Adrenal gland (tissue), 12 donors: Measurements from ENCODE around the gene POLG2. TPM values are rescaled to one million over a fixed set of nuclear protein-coding genes. Genes with fewer than 3 reads are reported as not detected.
A peak's percentile ranks its signal among the peaks of the same experiment; 100 is the strongest.

Experiments
- DNase-seq, 7 donors: peaks; one replicate each; pipeline ENCODE4 v3.0.0-alpha.2; 2019 to 2020
- H3K27ac ChIP-seq, 5 donors: fragments of 200-600 bp; sonication (generic) in 4 of 5; 1 replicate in 3 of 5; 2 replicates in 2 of 5; pipeline versions ENCODE4 v1.5.1 to v1.8.0; 2016 to 2020; ENCODE audit warnings: mild to moderate bottlenecking in 1 of 5
- H3K27me3 ChIP-seq: fragments of 200-600 bp; 2 replicates; pipeline ENCODE4 v1.8.0; 2021
- H3K36me3 ChIP-seq, 2 donors: fragments of 200-600 bp; replicated peaks in 1 of 2; 1 replicate in 1 of 2; 2 replicates in 1 of 2; pipeline versions ENCODE4 v1.5.1 to v1.8.0; 2018 to 2022
- H3K4me1 ChIP-seq, 2 donors: fragments of 200-600 bp; replicated peaks in 1 of 2; 1 replicate in 1 of 2; 2 replicates in 1 of 2; pipeline versions ENCODE4 v1.5.1 to v1.8.0; 2018 to 2021
- H3K4me3 ChIP-seq, 4 donors: fragments of 200-600 bp; sonication (generic) in 3 of 4; one replicate each; pipeline ENCODE4 v1.5.1; 2016 to 2018
- H3K9me3 ChIP-seq, 3 donors: fragments of 200-600 bp; sonication (generic) in 1 of 3; replicated peaks in 1 of 3; 1 replicate in 2 of 3; 2 replicates in 1 of 3; pipeline versions ENCODE4 v1.5.1 to v1.8.0; 2016 to 2021
- POLR2A ChIP-seq, 2 donors: fragments of 450-650 bp; IDR thresholded peaks; one replicate each; pipeline ENCODE4 v1.6.1; 2017; ENCODE audit warnings: antibody characterized with exemption in 2 of 2, mild to moderate bottlenecking in 2 of 2, moderate library complexity in 1 of 2
- WGBS, 4 donors: extraction: QIAGEN DNeasy Blood & Tissue Kit in 2 of 4; methylation state at CpG; one replicate each; pipeline versions ENCODE4 v1.1.5 to v1.1.7; 2013 to 2017; 5-methylcytosine and 5-hydroxymethylcytosine counted together
- intact Hi-C, 2 donors: fragments of 100-400 bp; cut with DNase I; formaldehyde crosslinking; loops; one replicate each; pipeline versions ENCODE4 v1.14.1 to v1.15.0; 2022 to 2023
- polyA plus RNA-seq, 3 donors: library from polyadenylated mRNA; stranded (reverse); fragments of 200-250 nt in 2 of 3; fragments of 350-450 nt in 1 of 3; fragmentation: Illumina TruSeq in 1 of 3; extraction: RNeasy Lipid Tissue Mini Kit (QIAGEN cat#74804) in 1 of 3; gene quantifications; one replicate each; pipeline ENCODE4 v1.2.3, GENCODE V29; 2013 to 2014
- total RNA-seq, 9 donors: library from RNA; depleted of rRNA in 4 of 9; stranded (reverse); fragments of >200 nt in 4 of 9; fragments of 120-200 nt in 1 of 9; fragmentation: NEBNext Ultra II Directional in 1 of 9; extraction: Animal tissue kit (Norgen Biotek cat#: 25700) in 1 of 9; gene quantifications; one replicate each; pipeline versions ENCODE4 v1.1.0 to v1.2.4, GENCODE V29; 2013 to 2023
- TF ChIP-seq, protein P1 (sequence below), 6 experiments: fragments of 450-650 bp in 4 of 6; fragments of 200-600 bp in 2 of 6; sonication (generic) in 1 of 6; IDR thresholded peaks; 1 replicate in 5 of 6; 2 replicates in 1 of 6; pipeline versions ENCODE4 v1.5.1 to v1.8.0; 2016 to 2021; ENCODE audit warnings: antibody characterized with exemption in 6 of 6, mild to moderate bottlenecking in 2 of 6, moderate library complexity in 1 of 6
- donor health status: healthy with polysubstance abuse.
- donor health status: Bipolar disorder and iron deficiency.
- donor health status: DM: yes; HTN: yes; CAD: no.
- donor health status: DM: no; HTN: no; CAD: no.
- donor health status: DM: no; HTN: no; CAD: no.
- donor health status: DM: yes; HTN: yes; CAD: no.

Gene POLG2
- total and polyA plus RNA-seq, 12 donors, result 3.1 to 28.7 (median 11.1) TPM

- WGBS, 4 donors, result 0 to 1% (median 0%) methylated on average over 31 to 76 of the region's 76 CpGs
- Histone ChIP-seq H3K36me3 (peaks cover 0 to 49% of the 10 kb centered on the region in 2 donors), H3K4me3 (peak overlapping the region; percentile 74 to 97 (median 92)), H3K27ac (peak overlapping the region; percentile 100), H3K4me1 (peaks cover 40 to 59% of the 10 kb centered on the region in 2 donors), H3K27me3 (no peaks in the 10 kb centered on the region), H3K9me3 (no peaks in the 10 kb centered on the region)
- TF ChIP-seq POLR2A (IDR thresholded peaks at IDR 0.05), result peak; percentile 61 to 81
- TF ChIP-seq, protein P1, sequence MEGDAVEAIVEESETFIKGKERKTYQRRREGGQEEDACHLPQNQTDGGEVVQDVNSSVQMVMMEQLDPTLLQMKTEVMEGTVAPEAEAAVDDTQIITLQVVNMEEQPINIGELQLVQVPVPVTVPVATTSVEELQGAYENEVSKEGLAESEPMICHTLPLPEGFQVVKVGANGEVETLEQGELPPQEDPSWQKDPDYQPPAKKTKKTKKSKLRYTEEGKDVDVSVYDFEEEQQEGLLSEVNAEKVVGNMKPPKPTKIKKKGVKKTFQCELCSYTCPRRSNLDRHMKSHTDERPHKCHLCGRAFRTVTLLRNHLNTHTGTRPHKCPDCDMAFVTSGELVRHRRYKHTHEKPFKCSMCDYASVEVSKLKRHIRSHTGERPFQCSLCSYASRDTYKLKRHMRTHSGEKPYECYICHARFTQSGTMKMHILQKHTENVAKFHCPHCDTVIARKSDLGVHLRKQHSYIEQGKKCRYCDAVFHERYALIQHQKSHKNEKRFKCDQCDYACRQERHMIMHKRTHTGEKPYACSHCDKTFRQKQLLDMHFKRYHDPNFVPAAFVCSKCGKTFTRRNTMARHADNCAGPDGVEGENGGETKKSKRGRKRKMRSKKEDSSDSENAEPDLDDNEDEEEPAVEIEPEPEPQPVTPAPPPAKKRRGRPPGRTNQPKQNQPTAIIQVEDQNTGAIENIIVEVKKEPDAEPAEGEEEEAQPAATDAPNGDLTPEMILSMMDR (IDR thresholded peaks at IDR 0.05), result no peak
- DNase-seq, result peak; percentile 91 to 94 (median 92)
- intact Hi-C loops, result no loop called here
These were observed 8.7 kb upstream of the POLG2 start for GRCh38 chr17:64505340-64506200.

- H3K4me1 ChIP-seq, result peaks cover 40 to 67% of the 10 kb centered on the region in 2 donors
- no peaks in the 10 kb centered on the region for H3K9me3 ChIP-seq
These were observed 8.0 kb upstream of the POLG2 start for GRCh38 chr17:64504769-64505339.

GRCh38 chr17:64503821-64504768 lies 7.2 kb upstream of the POLG2 start:
- H3K4me1 ChIP-seq, result peaks cover 40 to 70% of the 10 kb centered on the region in 2 donors
- intact Hi-C loops, result no loop called here
- H3K9me3 ChIP-seq, result no peaks in the 10 kb centered on the region
- peak overlapping the region; percentile 0 to 95 (median 76) for H3K4me3 ChIP-seq
- DNase-seq, result no peak
- peak overlapping the region in 4 of 5 donors; percentile 100 for H3K27ac ChIP-seq
- TF ChIP-seq, protein P1 (IDR thresholded peaks at IDR 0.05), result no peak
- no peak for TF ChIP-seq POLR2A (IDR thresholded peaks at IDR 0.05)
- WGBS, 4 donors, result 10 to 16% (median 15%) methylated on average over 7 of the region's 7 CpGs
- H3K27me3 ChIP-seq, result no peaks in the 10 kb centered on the region
- H3K36me3 ChIP-seq, result peaks cover 0 to 54% of the 10 kb centered on the region in 2 donors

More at GRCh38 chr17:64504769-64505339, 8.0 kb upstream of the POLG2 start:
- DNase-seq, result peak in 4 of 7 donors; percentile 28 to 70 (median 44)
- TF ChIP-seq, protein P1 (IDR thresholded peaks at IDR 0.05), result no peak
- TF ChIP-seq POLR2A (IDR thresholded peaks at IDR 0.05), result no peak
- Histone ChIP-seq H3K4me3 (peak overlapping the region; percentile 0 to 95 (median 76)), H3K27ac (peak overlapping the region; percentile 100), H3K27me3 (no peaks in the 10 kb centered on the region), H3K36me3 (peaks cover 0 to 49% of the 10 kb centered on the region in 2 donors)
- intact Hi-C loops, result no loop called here
- WGBS, 4 donors, result 0 to 3% (median 1%) methylated on average over 12 to 13 of the region's 13 CpGs
